B cell (primary cell): Measurements from ENCODE around the gene C18orf63.

Experiments
- EZH2 ChIP-seq: IDR thresholded peaks from 2 replicates; pipeline ENCODE4 v1.6.1; 2012; ENCODE audit warnings: borderline replicate concordance, low read depth, mild to moderate bottlenecking, moderate library complexity, low read length; ENCODE audit not compliant: insufficient read depth, poor library complexity, severe bottlenecking
- TF ChIP-seq, protein P1 (sequence below): fragments of 200-600 bp; IDR thresholded peaks from one replicate; pipeline ENCODE4 v1.8.0; 2022; ENCODE audit warnings: antibody characterized with exemption, mild to moderate bottlenecking

DNA sequence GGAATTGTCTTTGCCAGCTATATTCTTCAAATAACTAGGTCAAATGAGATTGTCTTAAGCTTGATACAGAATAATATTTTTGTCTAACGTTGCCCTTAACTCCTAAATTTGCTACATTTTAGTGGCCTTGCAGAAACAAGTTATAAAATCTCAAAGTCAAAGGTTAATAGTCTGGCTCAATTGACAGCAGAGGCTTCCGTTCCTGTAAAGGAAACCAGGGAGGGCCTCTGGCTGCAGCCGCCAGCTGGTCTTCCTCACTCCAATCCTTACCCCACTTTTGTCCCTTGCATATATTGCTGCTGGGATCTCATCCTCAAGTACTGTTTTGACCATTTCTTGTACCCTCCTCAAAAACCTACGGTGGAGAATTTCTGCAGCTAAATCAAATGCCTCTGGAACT is 40.9 kb upstream of the C18orf63 start:
- TF ChIP-seq, protein P1, sequence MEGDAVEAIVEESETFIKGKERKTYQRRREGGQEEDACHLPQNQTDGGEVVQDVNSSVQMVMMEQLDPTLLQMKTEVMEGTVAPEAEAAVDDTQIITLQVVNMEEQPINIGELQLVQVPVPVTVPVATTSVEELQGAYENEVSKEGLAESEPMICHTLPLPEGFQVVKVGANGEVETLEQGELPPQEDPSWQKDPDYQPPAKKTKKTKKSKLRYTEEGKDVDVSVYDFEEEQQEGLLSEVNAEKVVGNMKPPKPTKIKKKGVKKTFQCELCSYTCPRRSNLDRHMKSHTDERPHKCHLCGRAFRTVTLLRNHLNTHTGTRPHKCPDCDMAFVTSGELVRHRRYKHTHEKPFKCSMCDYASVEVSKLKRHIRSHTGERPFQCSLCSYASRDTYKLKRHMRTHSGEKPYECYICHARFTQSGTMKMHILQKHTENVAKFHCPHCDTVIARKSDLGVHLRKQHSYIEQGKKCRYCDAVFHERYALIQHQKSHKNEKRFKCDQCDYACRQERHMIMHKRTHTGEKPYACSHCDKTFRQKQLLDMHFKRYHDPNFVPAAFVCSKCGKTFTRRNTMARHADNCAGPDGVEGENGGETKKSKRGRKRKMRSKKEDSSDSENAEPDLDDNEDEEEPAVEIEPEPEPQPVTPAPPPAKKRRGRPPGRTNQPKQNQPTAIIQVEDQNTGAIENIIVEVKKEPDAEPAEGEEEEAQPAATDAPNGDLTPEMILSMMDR = no peak
- TF ChIP-seq EZH2 = no peak
